Thoracic aorta (tissue), 2 donors: Measurements from ENCODE around the gene GALNT2. TPM values are rescaled to one million over a fixed set of nuclear protein-coding genes. Genes with fewer than 3 reads are reported as not detected.

Source experiments
- ATAC-seq: fragments of 150-250 bp; one replicate; pipeline ENCODE4 v1.8.0; 2017; ENCODE audit warnings: low read depth; ENCODE audit not compliant: insufficient number of reproducible peaks, low FRiP score
- DNase-seq: peaks from one replicate; pipeline ENCODE4 v3.0.0-alpha.2; 2020; ENCODE audit warnings: low spot score
- H3K27ac ChIP-seq, 2 donors: fragments of 200-600 bp; sonication (generic); 1 replicate in 1 of 2; 2 replicates in 1 of 2; pipeline ENCODE4 v1.5.1; 2016; ENCODE audit warnings: mild to moderate bottlenecking in 2 of 2, moderate library complexity in 2 of 2
- H3K27me3 ChIP-seq: fragments of 200-600 bp; sonication (generic); replicated peaks from 2 replicates; pipeline ENCODE4 v1.6.0; 2016; ENCODE audit warnings: mild to moderate bottlenecking; ENCODE audit not compliant: insufficient read depth
- H3K36me3 ChIP-seq: fragments of 200-600 bp; sonication (generic); one replicate; pipeline ENCODE4 v1.5.1; 2016
- H3K4me1 ChIP-seq, 2 donors: fragments of 200-600 bp; sonication (generic); 1 replicate in 1 of 2; 2 replicates in 1 of 2; pipeline versions ENCODE4 v1.5.1 to v1.6.0; 2016; ENCODE audit warnings: low read depth in 2 of 2, mild to moderate bottlenecking in 1 of 2; ENCODE audit not compliant: control insufficient read depth in 1 of 2
- H3K4me3 ChIP-seq: fragments of 200-600 bp; sonication (generic); 2 replicates; pipeline ENCODE4 v1.5.1; 2016; ENCODE audit warnings: mild to moderate bottlenecking
- H3K9me3 ChIP-seq: fragments of 200-600 bp; sonication (generic); 2 replicates; pipeline ENCODE4 v1.5.1; 2016
- total RNA-seq, 2 donors: library from RNA; depleted of rRNA; stranded (reverse); fragments of >200 nt; gene quantifications; one replicate each; pipeline versions ENCODE4 v1.1.0 to v1.2.3, GENCODE V29; 2016
- TF ChIP-seq, protein P1 (sequence below): fragments of 200-600 bp; sonication (generic); IDR thresholded peaks from one replicate; pipeline ENCODE4 v1.5.1; 2019; ENCODE audit warnings: antibody characterized with exemption

Gene GALNT2
- total RNA-seq, 2 donors from 2014 or later: 113 to 148 TPM

GRCh38 chr1:230240446-230241086 is 173.5 kb downstream of the GALNT2 start:
- no peak for DNase-seq
- H3K4me1 ChIP-seq: peaks cover 10 to 44% of the 10 kb centered on the region in 2 donors
- H3K36me3 ChIP-seq: peaks cover 6% of the 10 kb centered on the region
- TF ChIP-seq, protein P1, sequence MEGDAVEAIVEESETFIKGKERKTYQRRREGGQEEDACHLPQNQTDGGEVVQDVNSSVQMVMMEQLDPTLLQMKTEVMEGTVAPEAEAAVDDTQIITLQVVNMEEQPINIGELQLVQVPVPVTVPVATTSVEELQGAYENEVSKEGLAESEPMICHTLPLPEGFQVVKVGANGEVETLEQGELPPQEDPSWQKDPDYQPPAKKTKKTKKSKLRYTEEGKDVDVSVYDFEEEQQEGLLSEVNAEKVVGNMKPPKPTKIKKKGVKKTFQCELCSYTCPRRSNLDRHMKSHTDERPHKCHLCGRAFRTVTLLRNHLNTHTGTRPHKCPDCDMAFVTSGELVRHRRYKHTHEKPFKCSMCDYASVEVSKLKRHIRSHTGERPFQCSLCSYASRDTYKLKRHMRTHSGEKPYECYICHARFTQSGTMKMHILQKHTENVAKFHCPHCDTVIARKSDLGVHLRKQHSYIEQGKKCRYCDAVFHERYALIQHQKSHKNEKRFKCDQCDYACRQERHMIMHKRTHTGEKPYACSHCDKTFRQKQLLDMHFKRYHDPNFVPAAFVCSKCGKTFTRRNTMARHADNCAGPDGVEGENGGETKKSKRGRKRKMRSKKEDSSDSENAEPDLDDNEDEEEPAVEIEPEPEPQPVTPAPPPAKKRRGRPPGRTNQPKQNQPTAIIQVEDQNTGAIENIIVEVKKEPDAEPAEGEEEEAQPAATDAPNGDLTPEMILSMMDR: no peak
- H3K4me3 ChIP-seq: no peak overlapping the region
- peak overlapping the region; percentile 30 to 41 for H3K27ac ChIP-seq
- no peaks in the 10 kb centered on the region for H3K9me3 ChIP-seq
- H3K27me3 ChIP-seq: no peaks in the 10 kb centered on the region
- no peak for ATAC-seq

DNA sequence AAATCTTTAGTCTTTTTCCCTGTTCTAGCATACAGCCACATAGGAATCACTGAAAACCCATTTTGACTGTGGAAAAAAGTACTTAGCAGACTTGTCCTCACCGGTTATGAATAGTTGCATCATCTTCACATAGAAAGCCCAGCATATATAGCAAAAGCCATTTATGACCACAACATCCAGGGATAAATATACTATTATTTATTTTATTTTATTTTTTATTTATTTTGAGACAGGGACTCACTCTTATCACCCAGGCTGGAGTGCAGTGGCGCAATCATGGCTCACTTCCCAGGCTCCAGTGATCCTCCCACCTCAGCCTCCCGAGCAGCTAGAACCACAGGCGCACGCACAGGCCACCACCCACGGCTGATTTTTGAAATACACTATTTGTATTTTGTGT is 175.3 kb downstream of the GALNT2 start:
- H3K4me3 ChIP-seq: no peak overlapping the region
- H3K9me3 ChIP-seq: no peaks in the 10 kb centered on the region
- peaks cover 6 to 32% of the 10 kb centered on the region in 2 donors for H3K4me1 ChIP-seq
- peaks cover 19% of the 10 kb centered on the region for H3K36me3 ChIP-seq
- TF ChIP-seq, protein P1: no peak
- H3K27me3 ChIP-seq: no peaks in the 10 kb centered on the region
- peak overlapping the region in 1 of 2 donors; percentile 33 for H3K27ac ChIP-seq
- no peak for DNase-seq
- no peak for ATAC-seq

DNA sequence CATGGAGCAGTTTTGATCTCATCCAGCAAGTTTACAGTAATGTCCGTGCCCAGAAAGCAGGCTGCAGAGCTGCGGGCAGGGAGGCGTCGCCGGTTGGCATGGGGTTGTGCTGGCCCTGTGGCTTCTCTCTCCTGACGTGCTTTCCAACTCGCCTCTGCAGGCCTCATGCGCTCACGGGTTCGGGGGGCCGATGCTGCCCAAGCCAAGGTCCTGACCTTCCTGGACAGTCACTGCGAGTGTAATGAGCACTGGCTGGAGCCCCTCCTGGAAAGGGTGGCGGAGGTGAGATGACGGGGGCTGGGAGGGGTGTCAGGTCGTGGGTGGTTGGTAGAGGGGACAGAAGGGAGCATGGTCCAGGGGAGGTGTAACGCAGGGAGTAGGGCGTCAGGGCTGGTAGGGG is 176.1 kb downstream of the GALNT2 start:
- Histone ChIP-seq H3K36me3 (peaks cover 19% of the 10 kb centered on the region), H3K9me3 (no peaks in the 10 kb centered on the region), H3K27ac (no peak overlapping the region), H3K27me3 (no peaks in the 10 kb centered on the region), H3K4me3 (no peak overlapping the region), H3K4me1 (peaks cover 13 to 36% of the 10 kb centered on the region in 2 donors)
- TF ChIP-seq, protein P1: no peak
- ATAC-seq: no peak
- no peak for DNase-seq

GRCh38 chr1:230243583-230244353 is 176.7 kb downstream of the GALNT2 start:
- Histone ChIP-seq H3K27me3 (no peaks in the 10 kb centered on the region), H3K4me1 (peaks cover 19 to 42% of the 10 kb centered on the region in 2 donors), H3K27ac (no peak overlapping the region), H3K9me3 (no peaks in the 10 kb centered on the region), H3K36me3 (peaks cover 19% of the 10 kb centered on the region), H3K4me3 (no peak overlapping the region)
- ATAC-seq (no peak), DNase-seq (no peak)
- TF ChIP-seq, protein P1: no peak

DNA sequence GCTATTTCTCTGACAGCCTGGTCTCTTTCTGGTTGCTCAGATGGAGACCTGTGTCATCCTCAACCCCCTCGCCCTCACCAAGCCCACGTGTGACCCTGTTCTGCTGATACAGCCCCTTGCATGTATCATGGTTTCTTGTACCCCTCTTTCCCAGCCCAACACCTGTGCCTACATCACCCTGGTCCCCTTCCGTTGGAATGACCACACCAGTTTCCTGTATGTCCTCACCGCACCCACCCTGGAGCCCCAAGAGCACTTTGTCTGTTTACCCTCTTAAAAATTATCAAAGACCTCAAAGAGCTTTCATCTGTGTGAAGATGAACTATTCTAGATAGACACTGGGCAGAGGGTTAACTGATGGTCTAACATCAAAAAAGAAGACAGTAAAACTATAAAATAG is 179.5 kb downstream of the GALNT2 start:
- no peaks in the 10 kb centered on the region for H3K9me3 ChIP-seq
- DNase-seq (no peak), ATAC-seq (no peak)
- peaks cover 46 to 56% of the 10 kb centered on the region in 2 donors for H3K4me1 ChIP-seq
- H3K27me3 ChIP-seq: no peaks in the 10 kb centered on the region
- TF ChIP-seq, protein P1: no peak
- peaks cover 19% of the 10 kb centered on the region for H3K36me3 ChIP-seq
- peak overlapping the region; percentile 39 to 83 for H3K27ac ChIP-seq
- H3K4me3 ChIP-seq: no peak overlapping the region
